CD14-positive monocyte (primary cell): ENCODE results near the gene EML6. TPM values are rescaled to one million over a fixed set of nuclear protein-coding genes. Genes with fewer than 3 reads are reported as not detected.

Experiments
- DNase-seq, 3 donors: peaks; one replicate each; pipeline ENCODE4 v3.0.0-alpha.2; 2011 to 2022
- H2AFZ ChIP-seq: 2 replicates; pipeline ENCODE4 v1.6.0; 2012; ENCODE audit warnings: mild to moderate bottlenecking, low read depth, low read length, inconsistent platforms; ENCODE audit not compliant: insufficient read depth, poor library complexity, severe bottlenecking
- H3K27ac ChIP-seq, 2 donors: 1 replicate in 1 of 2; 2 replicates in 1 of 2; pipeline ENCODE4 v1.5.1; 2012 to 2013; ENCODE audit warnings: low read length in 2 of 2, control low read depth in 1 of 2, inconsistent platforms in 1 of 2, low read depth in 1 of 2, mild to moderate bottlenecking in 1 of 2
- H3K27me3 ChIP-seq, 2 donors: one replicate each; pipeline versions ENCODE4 v1.6.0 to v1.6.1; 2011 to 2013; ENCODE audit warnings: low read length in 2 of 2; ENCODE audit not compliant: control insufficient read depth in 2 of 2, insufficient read depth in 2 of 2
- H3K36me3 ChIP-seq, 2 donors: replicated peaks in 1 of 2; 1 replicate in 1 of 2; 2 replicates in 1 of 2; pipeline versions ENCODE4 v1.5.1 to v1.6.1; 2012 to 2013; ENCODE audit warnings: low read length in 2 of 2, control low read depth in 1 of 2, inconsistent platforms in 1 of 2, mild to moderate bottlenecking in 1 of 2; ENCODE audit not compliant: insufficient read depth in 2 of 2, control insufficient read depth in 1 of 2
- H3K4me1 ChIP-seq, 2 donors: 1 replicate in 1 of 2; 2 replicates in 1 of 2; pipeline versions ENCODE4 v1.5.1 to v1.6.1; 2012 to 2013; ENCODE audit warnings: low read length in 2 of 2, control low read depth in 1 of 2, inconsistent platforms in 1 of 2, mild to moderate bottlenecking in 1 of 2, moderate library complexity in 1 of 2; ENCODE audit not compliant: insufficient read depth in 2 of 2, control insufficient read depth in 1 of 2
- H3K4me2 ChIP-seq: replicated peaks from 2 replicates; pipeline ENCODE3; 2012; ENCODE audit warnings: low read length, moderate library complexity, mild to moderate bottlenecking; ENCODE audit not compliant: poor library complexity, severe bottlenecking; ENCODE audit errors: extremely low read depth
- H3K4me3 ChIP-seq, 3 experiments: fragments of 200-600 bp in 1 of 3; sonication (generic) in 1 of 3; replicated peaks in 1 of 3; 1 replicate in 2 of 3; 2 replicates in 1 of 3; pipeline ENCODE4 v1.5.1; 2011 to 2013; ENCODE audit warnings: low read length in 3 of 3, mild to moderate bottlenecking in 3 of 3, control low read depth in 2 of 3, low read depth in 2 of 3, inconsistent platforms in 1 of 3, moderate library complexity in 1 of 3
- H3K79me2 ChIP-seq: 2 replicates; pipeline ENCODE4 v1.6.0; 2012; ENCODE audit warnings: mild to moderate bottlenecking, control low read depth, inconsistent platforms, low read length, moderate library complexity; ENCODE audit not compliant: insufficient read depth
- H3K9ac ChIP-seq: 2 replicates; pipeline ENCODE4 v1.6.0; 2017; ENCODE audit warnings: low read length, mild to moderate bottlenecking; ENCODE audit not compliant: insufficient read depth, poor library complexity, severe bottlenecking
- H3K9me3 ChIP-seq, 2 donors: replicated peaks in 1 of 2; 1 replicate in 1 of 2; 2 replicates in 1 of 2; pipeline versions ENCODE4 v1.5.1 to v1.6.1; 2012 to 2013; ENCODE audit warnings: low read length in 2 of 2, control low read depth in 1 of 2; ENCODE audit not compliant: control insufficient read depth in 1 of 2, insufficient read depth in 1 of 2
- H4K20me1 ChIP-seq: 2 replicates; pipeline ENCODE4 v1.6.0; 2012; ENCODE audit warnings: mild to moderate bottlenecking, low read length, control low read depth, moderate library complexity; ENCODE audit not compliant: insufficient read depth
- H3K27ac Mint-ChIP-seq, 7 donors: one replicate each; pipeline ENCODE4 v1.8.0; 2020; ENCODE audit warnings: mild to moderate bottlenecking in 7 of 7, mixed read lengths in 7 of 7, moderate library complexity in 6 of 7, inconsistent platforms in 2 of 7
- H3K27me3 Mint-ChIP-seq, 3 donors: one replicate each; pipeline ENCODE4 v1.8.0; 2021 to 2022; ENCODE audit warnings: low read depth in 3 of 3, mild to moderate bottlenecking in 3 of 3, mixed read lengths in 3 of 3, moderate library complexity in 3 of 3, inconsistent platforms in 1 of 3
- H3K36me3 Mint-ChIP-seq, 2 donors: one replicate each; pipeline ENCODE4 v1.8.0; 2020; ENCODE audit warnings: mixed read lengths in 2 of 2, inconsistent platforms in 1 of 2, mild to moderate bottlenecking in 1 of 2
- H3K4me1 Mint-ChIP-seq: one replicate; pipeline ENCODE4 v1.8.0; 2020; ENCODE audit warnings: mild to moderate bottlenecking, mixed read lengths
- H3K4me3 Mint-ChIP-seq, 2 donors: one replicate each; pipeline ENCODE4 v1.8.0; 2020; ENCODE audit warnings: mild to moderate bottlenecking in 2 of 2, mixed read lengths in 2 of 2, moderate library complexity in 1 of 2
- H3K9me3 Mint-ChIP-seq, 7 donors: one replicate each; pipeline ENCODE4 v1.8.0; 2020 to 2022; ENCODE audit warnings: mixed read lengths in 7 of 7, mild to moderate bottlenecking in 6 of 7, moderate library complexity in 6 of 7, inconsistent platforms in 2 of 7
- CTCF ChIP-seq: fragments of 200-600 bp; IDR thresholded peaks from one replicate; pipeline ENCODE4 v1.8.0; 2022; ENCODE audit warnings: antibody characterized with exemption, mild to moderate bottlenecking
- WGBS: methylation state at CpG from one replicate; pipeline ENCODE4 v1.1.5; 2013; ENCODE audit warnings: missing lambda C conversion rate; ENCODE audit not compliant: insufficient coverage; 5-methylcytosine and 5-hydroxymethylcytosine counted together
- intact Hi-C, 2 donors: fragments of 100-400 bp; cut with micrococcal nuclease; formaldehyde crosslinking; loops; one replicate each; pipeline versions ENCODE4 v1.15.0 to v1.15.1; 2023
- polyA plus RNA-seq, 3 donors: library from polyadenylated mRNA; depleted of rRNA in 1 of 3; unstranded in 2 of 3; stranded (reverse) in 1 of 3; fragments of 300-500 nt in 2 of 3; fragments of >200 nt in 1 of 3; fragmentation: Illumina TruSeq in 2 of 3; gene quantifications; 1 replicate in 2 of 3; 2 replicates in 1 of 3; pipeline ENCODE4 v1.2.3, GENCODE V29; 2012 to 2021

Gene EML6
- polyA plus RNA-seq, 3 donors = 0.79 TPM; not detected in 2

GRCh38 chr2:54964816-54965215 lies 241.4 kb downstream of the EML6 start:
- intact Hi-C loops = no loop called here

GRCh38 chr2:54965425-54965824 lies 242.0 kb downstream of the EML6 start:
- Histone ChIP-seq H4K20me1 (peaks cover 36% of the 10 kb centered on the region), H3K9me3 (no peaks in the 10 kb centered on the region), H3K4me2 (no peak overlapping the region), H3K27ac (no peak overlapping the region), H3K36me3 (peaks cover 6 to 27% of the 10 kb centered on the region in 2 donors), H2AFZ (no peak overlapping the region), H3K4me1 (no peaks in the 10 kb centered on the region), H3K4me3 (no peak overlapping the region), H3K9ac (no peak overlapping the region), H3K27me3 (no peaks in the 10 kb centered on the region), H3K79me2 (no peaks in the 10 kb centered on the region)
- no peak for DNase-seq
- TF ChIP-seq CTCF = no peak
- Mint-ChIP-seq H3K4me1 (peaks cover 3% of the 10 kb centered on the region), H3K4me3 (no peak overlapping the region), H3K9me3 (peaks cover 0 to 2% (median 0%) of the 10 kb centered on the region in 7 donors), H3K27me3 (no peaks in the 10 kb centered on the region), H3K36me3 (peaks cover 28 to 29% of the 10 kb centered on the region in 2 donors), H3K27ac (peak overlapping the region in 1 of 7 donors; percentile 80)
- no CpG with 5 or more reads among the region's 6 CpGs for WGBS
- intact Hi-C loops = no loop called here

More at GRCh38 chr2:54964816-54965215, 241.4 kb downstream of the EML6 start:
- Histone ChIP-seq H3K4me1 (no peaks in the 10 kb centered on the region), H3K9me3 (no peaks in the 10 kb centered on the region), H3K27me3 (no peaks in the 10 kb centered on the region), H4K20me1 (peaks cover 31% of the 10 kb centered on the region), H3K27ac (no peak overlapping the region), H3K4me2 (no peak overlapping the region), H3K4me3 (no peak overlapping the region), H3K9ac (no peak overlapping the region), H3K36me3 (peaks cover under 1 to 21% of the 10 kb centered on the region in 2 donors), H2AFZ (no peak overlapping the region), H3K79me2 (no peaks in the 10 kb centered on the region)
- Mint-ChIP-seq H3K9me3 (peaks cover 0 to 2% (median 0%) of the 10 kb centered on the region in 7 donors), H3K4me1 (peaks cover 3% of the 10 kb centered on the region), H3K27ac (peak overlapping the region in 2 of 7 donors; percentile 27 to 36), H3K36me3 (peaks cover 23 to 24% of the 10 kb centered on the region in 2 donors), H3K4me3 (no peak overlapping the region), H3K27me3 (no peaks in the 10 kb centered on the region)
- no peak for DNase-seq
- WGBS = no CpG with 5 or more reads among the region's 4 CpGs
- no peak for TF ChIP-seq CTCF
